Neural progenitor cell (in vitro differentiated cells): ENCODE results near the gene CCDC33.

Source experiments
- CTCF ChIP-seq: fragments of 200-600 bp; sonication (generic); IDR thresholded peaks from 2 replicates; pipeline ENCODE4 v1.5.1; 2017; ENCODE audit warnings: antibody characterized with exemption, mild to moderate bottlenecking
- EZH2 ChIP-seq: fragments of 200-600 bp; sonication (generic); IDR thresholded peaks from 2 replicates; pipeline ENCODE4 v1.6.1; 2017; ENCODE audit warnings: antibody characterized with exemption, mild to moderate bottlenecking, moderate library complexity

- TF ChIP-seq EZH2: no peak
- TF ChIP-seq CTCF: no peak
Observed at GRCh38 chr15:74385733-74386132, 149.6 kb downstream of the CCDC33 start.
